ENCODE results near the gene HPSE. TPM values are rescaled to one million over a fixed set of nuclear protein-coding genes. Genes with fewer than 3 reads are reported as not detected.

HPSE gene
- total RNA-seq, 1 donor from 2014 or later: 41.0 TPM

- Mint-ChIP-seq H3K4me3 (ENCODE audit: unreplicated experiment) (no peak overlapping the region), H3K4me1 (ENCODE audit: unreplicated experiment) (peaks cover 13% of the 10 kb centered on the region), H3K27me3 (ENCODE audit: unreplicated experiment) (no peaks in the 10 kb centered on the region), H3K27ac (ENCODE audit: unreplicated experiment) (no peak overlapping the region), H3K36me3 (ENCODE audit: low read depth, unreplicated experiment) (peaks cover 1% of the 10 kb centered on the region), H3K9me3 (ENCODE audit: unreplicated experiment) (no peaks in the 10 kb centered on the region)
- no peak for DNase-seq (ENCODE audit: low spot score)
- TF ChIP-seq, protein P1, sequence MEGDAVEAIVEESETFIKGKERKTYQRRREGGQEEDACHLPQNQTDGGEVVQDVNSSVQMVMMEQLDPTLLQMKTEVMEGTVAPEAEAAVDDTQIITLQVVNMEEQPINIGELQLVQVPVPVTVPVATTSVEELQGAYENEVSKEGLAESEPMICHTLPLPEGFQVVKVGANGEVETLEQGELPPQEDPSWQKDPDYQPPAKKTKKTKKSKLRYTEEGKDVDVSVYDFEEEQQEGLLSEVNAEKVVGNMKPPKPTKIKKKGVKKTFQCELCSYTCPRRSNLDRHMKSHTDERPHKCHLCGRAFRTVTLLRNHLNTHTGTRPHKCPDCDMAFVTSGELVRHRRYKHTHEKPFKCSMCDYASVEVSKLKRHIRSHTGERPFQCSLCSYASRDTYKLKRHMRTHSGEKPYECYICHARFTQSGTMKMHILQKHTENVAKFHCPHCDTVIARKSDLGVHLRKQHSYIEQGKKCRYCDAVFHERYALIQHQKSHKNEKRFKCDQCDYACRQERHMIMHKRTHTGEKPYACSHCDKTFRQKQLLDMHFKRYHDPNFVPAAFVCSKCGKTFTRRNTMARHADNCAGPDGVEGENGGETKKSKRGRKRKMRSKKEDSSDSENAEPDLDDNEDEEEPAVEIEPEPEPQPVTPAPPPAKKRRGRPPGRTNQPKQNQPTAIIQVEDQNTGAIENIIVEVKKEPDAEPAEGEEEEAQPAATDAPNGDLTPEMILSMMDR (IDR thresholded peaks at IDR 0.05; ENCODE audit: unreplicated experiment): no peak
Observed at GRCh38 chr4:83371936-83372335, 37.3 kb upstream of the HPSE start.

GRCh38 chr4:83371235-83371634 lies 36.6 kb upstream of the HPSE start:
- no peaks in the 10 kb centered on the region for H3K27me3 Mint-ChIP-seq (ENCODE audit: unreplicated experiment)
- DNase-seq (ENCODE audit: low spot score): no peak
- no peaks in the 10 kb centered on the region for H3K9me3 Mint-ChIP-seq (ENCODE audit: unreplicated experiment)
- H3K4me3 Mint-ChIP-seq (ENCODE audit: unreplicated experiment): no peak overlapping the region
- peaks cover 13% of the 10 kb centered on the region for H3K4me1 Mint-ChIP-seq (ENCODE audit: unreplicated experiment)
- H3K27ac Mint-ChIP-seq (ENCODE audit: unreplicated experiment): no peak overlapping the region
- no peaks in the 10 kb centered on the region for H3K36me3 Mint-ChIP-seq (ENCODE audit: low read depth, unreplicated experiment)
- TF ChIP-seq, protein P1 (IDR thresholded peaks at IDR 0.05; ENCODE audit: unreplicated experiment): no peak

GRCh38 chr4:83370640-83370906 lies 35.9 kb upstream of the HPSE start:
- no peaks in the 10 kb centered on the region for H3K27me3 Mint-ChIP-seq (ENCODE audit: unreplicated experiment)
- no peaks in the 10 kb centered on the region for H3K9me3 Mint-ChIP-seq (ENCODE audit: unreplicated experiment)
- no peak overlapping the region for H3K27ac Mint-ChIP-seq (ENCODE audit: unreplicated experiment)
- no peaks in the 10 kb centered on the region for H3K36me3 Mint-ChIP-seq (ENCODE audit: low read depth, unreplicated experiment)
- TF ChIP-seq, protein P1 (IDR thresholded peaks at IDR 0.05; ENCODE audit: unreplicated experiment): no peak
- H3K4me1 Mint-ChIP-seq (ENCODE audit: unreplicated experiment): peaks cover 13% of the 10 kb centered on the region
- H3K4me3 Mint-ChIP-seq (ENCODE audit: unreplicated experiment): no peak overlapping the region
- no peak for DNase-seq (ENCODE audit: low spot score)

GRCh38 chr4:83369831-83370639 lies 35.4 kb upstream of the HPSE start:
- Mint-ChIP-seq H3K27ac (ENCODE audit: unreplicated experiment) (no peak overlapping the region), H3K4me1 (ENCODE audit: unreplicated experiment) (peaks cover 13% of the 10 kb centered on the region), H3K27me3 (ENCODE audit: unreplicated experiment) (no peaks in the 10 kb centered on the region), H3K9me3 (ENCODE audit: unreplicated experiment) (no peaks in the 10 kb centered on the region), H3K36me3 (ENCODE audit: low read depth, unreplicated experiment) (no peaks in the 10 kb centered on the region), H3K4me3 (ENCODE audit: unreplicated experiment) (no peak overlapping the region)
- TF ChIP-seq, protein P1 (IDR thresholded peaks at IDR 0.05; ENCODE audit: unreplicated experiment): no peak
- no peak for DNase-seq (ENCODE audit: low spot score)

- H3K36me3 Mint-ChIP-seq (ENCODE audit: low read depth, unreplicated experiment): no peaks in the 10 kb centered on the region
- H3K4me3 Mint-ChIP-seq (ENCODE audit: unreplicated experiment): no peak overlapping the region
- H3K9me3 Mint-ChIP-seq (ENCODE audit: unreplicated experiment): no peaks in the 10 kb centered on the region
- TF ChIP-seq, protein P1 (IDR thresholded peaks at IDR 0.05; ENCODE audit: unreplicated experiment): no peak
- H3K4me1 Mint-ChIP-seq (ENCODE audit: unreplicated experiment): peaks cover 2% of the 10 kb centered on the region
- no peak for DNase-seq (ENCODE audit: low spot score)
- H3K27me3 Mint-ChIP-seq (ENCODE audit: unreplicated experiment): peaks cover 1% of the 10 kb centered on the region
- no peak overlapping the region for H3K27ac Mint-ChIP-seq (ENCODE audit: unreplicated experiment)
Observed at GRCh38 chr4:83364312-83364711, 29.7 kb upstream of the HPSE start.
